Stimulated activated CD4-positive, alpha-beta T cell treated with anti-CD3 and anti-CD28 coated beads, Interleukin-15, amount 100 ng/mL, for 24 hours (primary cell): Measurements from ENCODE around the gene MSANTD2.
A peak's percentile ranks its signal among the peaks of the same experiment; 100 is the strongest.

ENCODE experiments used
- DNase-seq: peaks from one replicate; pipeline ENCODE4 v3.0.0-alpha.2; 2020

Gene MSANTD2

DNA sequence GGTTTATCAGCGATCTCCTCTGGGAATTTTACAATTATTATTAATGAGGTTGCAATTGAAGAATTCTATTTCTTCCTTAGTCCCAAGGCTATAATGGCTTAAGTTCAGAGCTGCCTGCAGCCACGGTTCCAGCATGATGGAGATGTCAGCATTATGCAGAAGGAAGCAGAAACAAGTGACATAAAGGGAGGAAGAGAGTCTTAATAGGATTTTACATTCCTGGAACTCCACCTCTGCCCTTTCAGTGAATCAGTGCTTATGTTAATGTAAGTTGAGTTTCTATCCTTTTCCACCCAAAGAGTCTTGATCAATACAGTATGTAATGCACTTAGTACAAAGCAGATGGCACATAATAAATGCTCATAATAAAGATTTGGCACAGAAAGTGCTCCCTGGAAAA, 72.1 kb downstream of the MSANTD2 start:
- DNase-seq, result no peak

DNA sequence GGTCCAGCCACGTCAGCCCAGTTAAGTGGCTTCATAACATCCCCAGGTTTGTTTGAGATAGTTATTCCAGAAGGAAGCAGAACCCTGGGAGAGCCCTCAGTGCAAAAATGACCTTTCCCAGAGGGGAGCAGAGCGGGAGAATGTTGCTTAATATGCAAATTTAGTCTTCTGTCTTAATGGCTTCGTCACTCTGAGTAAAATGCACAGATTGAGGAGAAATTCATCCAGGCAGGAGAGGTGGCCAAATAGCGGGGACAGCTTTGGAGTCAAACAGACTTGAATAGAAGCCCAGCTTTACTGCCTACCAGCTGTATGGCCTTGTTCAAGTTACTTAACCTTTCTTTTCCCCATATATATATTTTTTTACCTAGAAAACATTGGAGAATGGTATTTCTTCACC, 72.7 kb downstream of the MSANTD2 start:
- DNase-seq, result no peak

DNA sequence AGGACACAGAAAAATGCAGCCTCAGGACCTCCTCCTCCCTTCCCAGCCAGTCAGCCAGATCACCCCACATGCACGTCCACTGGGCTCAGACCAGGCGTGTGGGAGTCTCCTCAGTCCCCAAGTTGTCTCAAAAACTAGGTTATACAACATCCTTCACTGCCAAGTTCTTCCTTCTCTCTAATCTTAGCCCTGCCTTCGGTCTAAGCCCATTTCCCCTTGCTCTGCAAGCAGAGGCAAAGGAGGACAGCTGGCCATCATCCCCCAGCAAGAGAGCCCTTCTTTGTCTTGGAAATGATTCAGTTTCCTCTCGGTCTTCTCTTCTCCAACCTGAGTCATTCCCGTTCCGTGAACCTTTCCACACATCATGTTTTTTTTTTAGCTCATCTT, 74.5 kb downstream of the MSANTD2 start:
- no peak for DNase-seq

DNA sequence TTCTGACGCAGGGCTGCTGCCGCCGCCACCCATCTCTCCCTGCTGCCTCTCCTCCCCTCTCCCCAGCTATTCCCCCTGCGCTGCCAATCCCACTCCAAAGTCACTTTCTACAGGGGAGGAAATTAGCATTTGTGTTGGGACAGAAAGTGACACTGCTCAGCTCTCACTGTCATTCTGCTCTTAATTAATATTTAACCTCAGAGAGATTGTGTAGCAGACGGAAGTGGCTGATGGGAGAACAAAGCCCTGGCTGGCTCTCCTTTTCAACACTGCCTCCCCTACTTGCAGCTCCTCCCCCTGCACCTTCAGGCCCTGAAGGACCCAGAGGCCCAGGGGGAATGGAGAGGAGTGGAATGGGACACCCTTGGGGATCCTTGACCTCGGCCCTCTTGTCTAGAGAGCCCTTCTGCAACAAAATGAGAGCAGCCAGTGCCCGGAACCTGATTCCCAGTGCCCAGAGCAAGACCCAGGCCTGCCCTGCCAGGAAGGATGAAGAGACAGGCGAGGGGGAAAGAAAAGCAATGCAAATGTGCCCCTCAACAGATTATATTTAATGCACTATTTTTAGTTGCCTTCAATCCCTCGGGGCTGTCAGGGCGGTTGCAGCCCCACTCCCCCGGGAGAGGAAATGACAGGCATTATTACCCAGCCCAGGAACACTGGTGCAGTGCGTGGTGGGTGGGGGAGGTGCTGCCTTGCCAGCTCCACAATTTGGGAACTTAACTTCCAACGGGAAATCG, 75.1 kb downstream of the MSANTD2 start:
- no peak for DNase-seq

DNA sequence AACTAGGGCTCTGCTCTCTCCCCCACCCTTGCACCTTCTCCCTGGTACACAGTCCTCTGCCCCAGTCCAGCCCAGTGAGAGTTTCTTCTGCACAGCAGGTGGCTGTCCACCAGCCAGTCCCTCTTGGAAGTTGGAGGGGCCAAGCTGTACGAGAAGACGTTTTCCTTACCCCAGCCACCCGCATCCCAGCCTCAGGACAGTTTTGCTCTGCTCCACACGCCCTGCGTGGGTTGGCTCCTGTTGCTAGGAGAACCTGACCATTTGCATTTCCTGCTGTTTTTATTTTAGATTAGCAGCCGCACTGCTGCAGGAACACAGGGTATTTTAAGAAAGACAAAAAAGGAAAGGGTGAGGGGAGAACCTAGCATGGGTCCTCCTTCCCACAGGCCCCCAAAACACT, 78.0 kb downstream of the MSANTD2 start:
- no peak for DNase-seq

DNA sequence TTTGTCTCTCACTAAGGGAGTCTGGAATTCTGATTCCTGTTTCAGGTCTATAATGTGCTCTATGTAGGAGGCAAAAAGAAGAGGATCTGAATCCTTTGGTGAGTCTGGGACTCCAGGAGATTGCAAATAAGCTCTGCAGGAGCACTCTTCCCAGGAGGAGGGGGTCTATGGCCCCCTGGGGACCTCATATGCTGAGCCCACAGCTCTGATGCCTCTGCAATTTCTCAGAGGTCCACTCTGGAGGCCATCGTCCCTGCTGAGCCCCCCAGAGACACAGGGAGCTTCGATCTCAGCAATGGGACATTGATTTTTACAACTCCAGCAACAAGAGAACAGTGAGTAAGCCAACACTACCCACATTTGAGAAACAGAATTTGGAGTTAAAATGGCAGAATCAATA, 80.7 kb downstream of the MSANTD2 start:
- no peak for DNase-seq

DNA sequence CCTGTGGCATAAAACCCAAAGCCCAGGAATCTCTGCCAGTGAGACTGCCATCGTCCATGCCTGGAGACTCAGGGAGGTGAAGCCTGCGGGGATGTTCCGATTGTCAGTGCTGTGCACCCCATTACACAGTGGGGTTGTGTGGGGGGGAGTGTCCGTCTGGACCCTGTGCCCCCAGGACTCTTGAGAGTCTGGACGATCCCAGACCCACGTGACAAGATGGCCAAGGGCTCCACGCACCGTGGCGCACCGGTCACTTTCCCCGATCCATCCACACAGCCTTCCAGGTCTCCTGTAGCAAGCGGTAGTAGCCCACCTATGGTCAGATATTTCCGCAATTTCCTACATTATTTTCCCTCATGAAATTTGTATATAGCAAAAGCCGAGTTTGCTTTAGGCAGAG, 81.4 kb downstream of the MSANTD2 start:
- no peak for DNase-seq

DNA sequence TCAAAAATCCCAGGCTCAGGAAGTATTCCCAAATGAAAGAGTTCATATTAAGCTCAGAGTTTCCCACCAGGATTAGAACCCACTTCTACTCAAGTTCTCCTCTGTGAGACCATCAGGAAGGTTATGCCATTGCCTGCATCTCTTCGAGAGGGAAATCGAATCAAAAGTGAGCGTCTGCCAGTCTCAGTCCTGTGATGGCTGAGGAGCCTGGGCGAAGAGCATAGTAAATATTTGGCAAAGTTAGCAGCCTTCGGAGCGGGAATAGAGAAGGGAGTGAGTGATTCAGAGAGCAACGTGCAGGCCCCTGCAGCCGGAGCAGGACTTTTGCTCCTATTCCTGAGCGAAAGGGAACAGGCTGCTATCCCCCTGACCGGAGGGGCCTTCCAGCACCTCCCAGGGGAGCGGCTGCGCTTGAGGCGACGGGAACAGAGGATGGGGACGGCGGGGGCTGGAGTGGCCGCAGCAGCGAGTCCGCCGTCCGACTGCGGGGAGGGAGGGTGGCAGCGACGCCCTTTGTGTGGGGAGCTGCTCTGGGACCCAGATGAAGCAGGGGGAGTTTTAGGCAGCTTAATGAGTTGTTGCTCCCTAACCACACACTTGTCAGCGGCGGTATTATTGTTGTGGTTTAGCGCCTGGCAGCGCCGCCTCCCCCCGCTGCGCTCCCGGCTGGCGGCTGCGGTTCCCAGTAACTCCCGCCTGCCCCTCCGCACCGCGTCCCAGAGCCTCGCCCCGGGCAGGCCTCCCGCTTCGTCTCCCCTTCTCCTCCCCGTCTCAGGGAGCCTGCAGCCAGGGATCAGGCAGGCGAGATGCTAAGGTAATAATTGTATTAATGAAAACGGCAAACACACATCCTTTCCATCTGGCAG, 82.2 kb downstream of the MSANTD2 start:
- DNase-seq, result peak; percentile 26

DNA sequence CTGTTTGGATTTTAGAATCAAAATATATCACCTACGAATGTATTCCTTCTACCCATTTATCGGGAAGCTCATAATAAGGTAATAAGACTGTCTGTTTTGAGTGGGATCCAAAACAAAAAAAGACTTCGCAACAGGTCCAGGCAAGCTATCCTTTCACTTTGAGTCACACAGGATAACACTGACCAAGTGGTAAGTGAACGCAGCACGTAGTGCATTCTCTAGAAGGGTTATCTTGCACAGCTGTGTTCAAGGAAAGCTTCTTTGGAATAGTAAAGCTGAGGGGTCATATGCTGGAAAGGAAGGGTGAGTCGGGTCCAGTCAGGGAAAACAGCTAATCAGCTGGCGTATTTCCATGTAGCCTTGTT, 82.8 kb downstream of the MSANTD2 start:
- no peak for DNase-seq

DNA sequence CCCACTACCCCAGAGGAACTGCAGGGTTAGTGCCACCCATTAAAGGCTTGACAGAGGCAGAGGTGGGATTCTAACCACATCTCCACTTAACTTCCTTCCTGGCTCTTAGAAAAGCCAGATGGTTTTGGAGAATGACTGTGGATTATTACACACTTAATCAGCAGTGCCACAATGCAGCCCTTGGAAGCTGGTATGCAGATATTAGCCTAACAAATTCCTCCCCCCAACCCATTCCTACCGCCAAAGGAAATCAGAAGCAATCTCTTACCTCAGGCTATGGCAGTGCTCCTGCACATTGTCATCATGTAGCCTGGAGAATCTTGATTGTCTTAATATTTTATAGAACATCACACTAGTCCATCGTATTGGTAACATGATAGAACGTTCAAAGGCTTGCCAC, 83.6 kb downstream of the MSANTD2 start:
- DNase-seq, result no peak
